ENCODE results near the gene TMC1.

- TF ChIP-seq EZH2 (IDR thresholded peaks at IDR 0.05; ENCODE audit: borderline replicate concordance, low read length) (no peak), CTCF (conservative IDR thresholded peaks at IDR 0.05 in 1 of 2, IDR thresholded peaks at IDR 0.05 in 1 of 2; ENCODE audit: extremely low read depth in 1 of 2, insufficient read depth in 1 of 2, low read depth in 1 of 2, low read length in 2 of 2) (no peak)
These were observed 182.2 kb downstream of the TMC1 start for GRCh38 chr9:72703574-72703973.
